Calu3 (cell line): Measurements from ENCODE around the gene DDX31. TPM values are rescaled to one million over a fixed set of nuclear protein-coding genes. Genes with fewer than 3 reads are reported as not detected.

Experiments used
- BruUV-seq: library from RNA; stranded (reverse); fragments of 400-500 nt; replicated peaks from 2 replicates; lab custom pipeline; 2021; lab: Mats Ljungman, UMichigan
- CTCF ChIA-PET: fragments of 300-600 bp; sonication (Branson Sonifier 250); formaldehyde crosslinking; loops from one replicate; lab custom pipeline; 2022; ENCODE audit warnings: antibody characterized with exemption; lab: Charles Lee
- DNase-seq: peaks from one replicate; pipeline ENCODE4 v3.0.0; 2022
- H3K27ac Mint-ChIP-seq: one replicate; pipeline ENCODE4 v1.8.0; 2022; ENCODE audit warnings: mixed read lengths; ENCODE audit not compliant: unreplicated experiment
- H3K27me3 Mint-ChIP-seq: one replicate; pipeline ENCODE4 v1.8.0; 2022; ENCODE audit warnings: mixed read lengths; ENCODE audit not compliant: unreplicated experiment
- H3K36me3 Mint-ChIP-seq: one replicate; pipeline ENCODE4 v1.8.0; 2022; ENCODE audit warnings: mild to moderate bottlenecking, moderate library complexity, mixed read lengths; ENCODE audit not compliant: insufficient read depth, unreplicated experiment
- H3K4me1 Mint-ChIP-seq: one replicate; pipeline ENCODE4 v1.8.0; 2022; ENCODE audit warnings: mild to moderate bottlenecking, low read depth, mixed read lengths; ENCODE audit not compliant: unreplicated experiment
- H3K4me3 Mint-ChIP-seq: one replicate; pipeline ENCODE4 v1.8.0; 2022; ENCODE audit warnings: mild to moderate bottlenecking, low read depth, moderate library complexity, mixed read lengths; ENCODE audit not compliant: unreplicated experiment
- H3K9me3 Mint-ChIP-seq: one replicate; pipeline ENCODE4 v1.8.0; 2022; ENCODE audit warnings: low read depth, mixed read lengths; ENCODE audit not compliant: unreplicated experiment
- intact Hi-C: fragments of 100-400 bp; cut with micrococcal nuclease; formaldehyde crosslinking; loops from one replicate; pipeline ENCODE4 v1.10.0; 2022; ENCODE audit not compliant: unreplicated experiment
- total RNA-seq: library from RNA; stranded (reverse); gene quantifications from 2 replicates; pipeline ENCODE4 v1.2.3, GENCODE V29; 2022
- TF ChIP-seq, protein P1 (sequence below): fragments of 200-600 bp; IDR thresholded peaks from one replicate; pipeline ENCODE4 v1.8.0; 2022; ENCODE audit warnings: antibody characterized with exemption; ENCODE audit not compliant: unreplicated experiment

Gene DDX31
- total RNA-seq, 1 experiment from 2014 or later, result 18.4 TPM

DNA sequence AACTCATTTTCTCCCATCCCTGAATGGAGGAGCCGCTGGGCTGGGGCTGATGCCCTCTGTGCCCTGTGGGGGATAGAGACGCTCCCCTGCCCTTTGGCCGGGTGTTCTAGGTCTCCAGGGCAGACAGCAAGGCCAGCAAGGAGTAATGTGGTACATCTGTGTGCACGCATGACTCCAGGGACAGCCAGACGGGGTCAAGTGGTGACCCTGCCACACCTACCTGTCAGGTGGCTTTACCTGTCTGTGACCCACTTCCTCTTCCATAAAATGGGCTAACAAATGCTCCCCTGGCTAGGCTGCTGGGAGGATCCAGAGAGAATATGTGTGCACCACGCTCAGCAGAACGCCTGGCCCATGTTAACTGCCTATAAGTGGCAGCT lies 122.7 kb downstream of the DDX31 start:
- BruUV-seq, result no TSS peak
- CTCF ChIA-PET, result no interaction called here
- Mint-ChIP-seq H3K9me3 (no peaks in the 10 kb centered on the region), H3K27ac (peak overlapping the region; percentile 91), H3K36me3 (peaks cover 13% of the 10 kb centered on the region), H3K4me1 (peaks cover 37% of the 10 kb centered on the region), H3K4me3 (peak overlapping the region; percentile 24), H3K27me3 (no peaks in the 10 kb centered on the region)
- DNase-seq, result no peak
- TF ChIP-seq, protein P1, sequence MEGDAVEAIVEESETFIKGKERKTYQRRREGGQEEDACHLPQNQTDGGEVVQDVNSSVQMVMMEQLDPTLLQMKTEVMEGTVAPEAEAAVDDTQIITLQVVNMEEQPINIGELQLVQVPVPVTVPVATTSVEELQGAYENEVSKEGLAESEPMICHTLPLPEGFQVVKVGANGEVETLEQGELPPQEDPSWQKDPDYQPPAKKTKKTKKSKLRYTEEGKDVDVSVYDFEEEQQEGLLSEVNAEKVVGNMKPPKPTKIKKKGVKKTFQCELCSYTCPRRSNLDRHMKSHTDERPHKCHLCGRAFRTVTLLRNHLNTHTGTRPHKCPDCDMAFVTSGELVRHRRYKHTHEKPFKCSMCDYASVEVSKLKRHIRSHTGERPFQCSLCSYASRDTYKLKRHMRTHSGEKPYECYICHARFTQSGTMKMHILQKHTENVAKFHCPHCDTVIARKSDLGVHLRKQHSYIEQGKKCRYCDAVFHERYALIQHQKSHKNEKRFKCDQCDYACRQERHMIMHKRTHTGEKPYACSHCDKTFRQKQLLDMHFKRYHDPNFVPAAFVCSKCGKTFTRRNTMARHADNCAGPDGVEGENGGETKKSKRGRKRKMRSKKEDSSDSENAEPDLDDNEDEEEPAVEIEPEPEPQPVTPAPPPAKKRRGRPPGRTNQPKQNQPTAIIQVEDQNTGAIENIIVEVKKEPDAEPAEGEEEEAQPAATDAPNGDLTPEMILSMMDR, result no peak
- intact Hi-C loops, result no loop called here

DNA sequence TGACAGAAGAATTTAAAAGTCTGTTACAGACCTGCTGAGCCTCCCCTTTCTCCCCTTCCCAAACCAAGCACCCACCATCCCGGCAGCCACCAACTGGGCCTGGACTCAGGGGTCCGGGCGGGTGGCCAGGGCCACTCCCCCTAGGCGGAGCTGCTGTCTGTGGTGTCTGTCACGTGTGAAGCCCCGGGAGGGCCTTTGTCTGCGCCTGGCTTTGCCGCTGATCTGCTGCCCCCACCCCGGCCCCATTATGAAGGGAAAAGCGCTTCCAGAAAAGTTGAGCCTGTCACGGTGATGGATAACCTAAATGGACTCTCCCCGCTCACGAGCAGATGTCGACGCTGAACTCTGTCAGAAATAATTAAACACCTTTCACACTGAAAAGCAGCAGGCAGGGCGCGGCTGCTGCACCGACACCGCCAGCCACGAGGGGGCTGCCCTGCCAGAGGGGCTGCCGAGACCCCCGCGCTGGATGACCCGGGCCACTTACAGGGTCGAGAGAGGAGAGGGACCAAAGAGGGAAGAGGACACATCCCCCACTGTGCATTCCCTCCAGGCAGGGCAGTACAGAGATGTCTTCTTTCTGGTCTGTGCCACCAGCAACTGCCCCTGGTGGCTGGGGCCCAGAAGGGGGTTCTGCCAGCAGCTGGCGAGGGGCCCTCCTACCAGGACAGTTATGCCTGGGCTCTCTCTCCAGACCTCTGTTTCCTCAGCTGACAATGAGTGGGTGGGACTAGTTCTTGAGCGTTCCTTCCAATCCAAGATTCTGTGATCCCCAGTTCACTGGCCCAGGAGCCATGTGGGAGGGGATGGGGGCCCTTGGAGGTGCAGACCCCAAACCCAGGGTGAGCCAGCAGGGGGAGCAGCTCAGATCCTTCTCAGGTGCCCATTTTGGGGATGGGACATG lies 123.4 kb downstream of the DDX31 start:
- Mint-ChIP-seq H3K27me3 (no peaks in the 10 kb centered on the region), H3K36me3 (peaks cover 13% of the 10 kb centered on the region), H3K9me3 (no peaks in the 10 kb centered on the region), H3K4me3 (peak overlapping the region; percentile 24), H3K4me1 (peaks cover 37% of the 10 kb centered on the region), H3K27ac (peak overlapping the region; percentile 91)
- CTCF ChIA-PET, result interaction anchor here (1.0 to 1.2 kb wide), 2 partner anchors 8 to 11 kb away, joined by 3 read pairs; no protein-coding TSS in a partner anchor
- BruUV-seq, result no TSS peak
- TF ChIP-seq, protein P1, result peak; percentile 64
- intact Hi-C loops, result no loop called here
- DNase-seq, result peak; percentile 59

DNA sequence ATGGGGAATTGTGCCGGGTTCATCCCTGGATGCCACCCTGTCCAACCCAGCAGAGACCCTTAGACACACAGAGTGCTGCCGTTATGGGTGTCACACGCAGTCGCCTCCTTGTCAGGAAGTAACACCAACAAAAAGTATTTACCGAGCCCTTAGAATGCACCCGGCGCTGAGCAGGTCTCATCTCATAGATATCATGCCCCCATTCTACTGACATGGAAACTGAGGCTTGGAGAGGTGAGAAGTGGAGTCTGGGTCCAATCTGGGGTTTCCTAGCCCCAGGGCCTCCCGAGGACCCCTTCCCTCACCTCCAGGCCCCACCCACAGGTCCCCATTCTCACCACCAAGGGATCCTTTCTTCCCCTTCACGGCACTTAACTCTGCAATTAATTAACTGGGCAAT lies 124.2 kb downstream of the DDX31 start:
- peaks cover 13% of the 10 kb centered on the region for H3K36me3 Mint-ChIP-seq
- TF ChIP-seq, protein P1, result no peak
- H3K9me3 Mint-ChIP-seq, result no peaks in the 10 kb centered on the region
- no peak for DNase-seq
- peaks cover 31% of the 10 kb centered on the region for H3K4me1 Mint-ChIP-seq
- H3K27me3 Mint-ChIP-seq, result no peaks in the 10 kb centered on the region
- H3K4me3 Mint-ChIP-seq, result no peak overlapping the region
- intact Hi-C loops, result no loop called here
- peak overlapping the region; percentile 91 for H3K27ac Mint-ChIP-seq
- no TSS peak for BruUV-seq
- CTCF ChIA-PET, result interaction anchor here (0.6 to 1.2 kb wide), 3 partner anchors 8 to 11 kb away, joined by 3 to 5 read pairs (median 3); no protein-coding TSS in a partner anchor

DNA sequence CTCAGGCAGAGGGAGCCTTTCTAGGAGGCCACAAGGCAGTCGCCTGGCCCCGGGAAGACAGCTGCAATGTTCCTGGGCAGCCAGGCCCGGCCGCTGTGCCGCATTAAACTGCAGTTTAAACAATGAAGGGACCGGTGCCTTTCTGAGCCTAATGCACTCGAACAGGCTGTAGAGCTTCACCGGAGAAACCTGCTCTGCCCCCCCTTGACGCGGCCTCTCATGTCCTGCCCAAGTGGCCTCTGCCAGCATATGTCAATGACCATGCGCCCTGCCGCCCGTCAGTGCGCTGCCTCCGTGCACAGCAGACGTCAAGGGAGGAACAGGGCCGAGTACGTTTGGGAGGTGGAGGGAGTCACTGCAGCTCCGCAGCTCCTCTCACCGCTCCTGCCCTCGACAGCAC lies 125.8 kb downstream of the DDX31 start:
- TF ChIP-seq, protein P1, result no peak
- H3K9me3 Mint-ChIP-seq, result no peaks in the 10 kb centered on the region
- intact Hi-C loops, result no loop called here
- H3K4me1 Mint-ChIP-seq, result peaks cover 21% of the 10 kb centered on the region
- no peak overlapping the region for H3K27ac Mint-ChIP-seq
- H3K36me3 Mint-ChIP-seq, result peaks cover 10% of the 10 kb centered on the region
- BruUV-seq, result no TSS peak
- no peak overlapping the region for H3K4me3 Mint-ChIP-seq
- no peak for DNase-seq
- no peaks in the 10 kb centered on the region for H3K27me3 Mint-ChIP-seq
- CTCF ChIA-PET, result no interaction called here
